ENCODE measurements around the gene GABRR1.

Gene GABRR1

DNA sequence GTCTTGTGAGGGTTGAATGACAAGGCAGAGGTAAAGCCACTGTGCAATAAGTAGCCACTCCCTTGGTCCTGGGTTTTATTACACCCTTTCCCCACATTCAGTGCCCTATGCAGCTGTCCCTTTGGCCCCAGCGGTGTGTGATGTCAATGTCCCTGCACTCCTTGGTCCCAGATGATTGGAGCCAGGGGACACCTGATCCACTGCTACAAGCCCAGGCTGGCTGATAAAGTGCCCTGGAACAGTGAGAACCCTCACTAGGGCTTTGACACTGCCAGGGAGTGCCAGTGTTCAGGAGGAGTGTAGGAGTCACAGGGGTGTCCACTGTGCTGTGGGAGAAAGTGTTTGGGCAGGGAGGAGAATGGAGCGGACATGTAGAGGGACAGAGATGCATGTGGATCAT lies 30.4 kb downstream of the GABRR1 start:
- TF ChIP-seq, protein P1, sequence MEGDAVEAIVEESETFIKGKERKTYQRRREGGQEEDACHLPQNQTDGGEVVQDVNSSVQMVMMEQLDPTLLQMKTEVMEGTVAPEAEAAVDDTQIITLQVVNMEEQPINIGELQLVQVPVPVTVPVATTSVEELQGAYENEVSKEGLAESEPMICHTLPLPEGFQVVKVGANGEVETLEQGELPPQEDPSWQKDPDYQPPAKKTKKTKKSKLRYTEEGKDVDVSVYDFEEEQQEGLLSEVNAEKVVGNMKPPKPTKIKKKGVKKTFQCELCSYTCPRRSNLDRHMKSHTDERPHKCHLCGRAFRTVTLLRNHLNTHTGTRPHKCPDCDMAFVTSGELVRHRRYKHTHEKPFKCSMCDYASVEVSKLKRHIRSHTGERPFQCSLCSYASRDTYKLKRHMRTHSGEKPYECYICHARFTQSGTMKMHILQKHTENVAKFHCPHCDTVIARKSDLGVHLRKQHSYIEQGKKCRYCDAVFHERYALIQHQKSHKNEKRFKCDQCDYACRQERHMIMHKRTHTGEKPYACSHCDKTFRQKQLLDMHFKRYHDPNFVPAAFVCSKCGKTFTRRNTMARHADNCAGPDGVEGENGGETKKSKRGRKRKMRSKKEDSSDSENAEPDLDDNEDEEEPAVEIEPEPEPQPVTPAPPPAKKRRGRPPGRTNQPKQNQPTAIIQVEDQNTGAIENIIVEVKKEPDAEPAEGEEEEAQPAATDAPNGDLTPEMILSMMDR (conservative IDR thresholded peaks at IDR 0.05), result no peak
- no peak overlapping the region for H3K27ac ChIP-seq

DNA sequence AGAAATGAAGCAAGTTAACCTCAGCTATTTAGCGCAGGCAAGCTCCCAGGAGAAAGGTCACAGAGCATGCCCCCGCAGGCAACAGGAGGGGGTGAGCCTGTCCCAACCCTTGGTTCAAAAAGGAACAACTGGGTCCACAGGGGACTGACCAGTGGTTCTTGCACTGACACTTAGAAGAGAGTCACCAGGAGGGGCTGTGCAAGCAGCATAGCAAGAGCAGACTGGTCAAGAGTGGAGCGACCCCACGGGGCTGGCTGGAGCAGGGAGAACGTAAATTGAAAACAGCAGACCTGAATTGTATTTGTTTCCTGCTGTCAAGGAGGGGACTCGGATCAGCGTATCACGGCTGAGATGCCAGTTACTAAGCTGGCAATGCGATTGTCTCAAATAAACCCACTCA lies 32.8 kb downstream of the GABRR1 start:
- TF ChIP-seq, protein P1 (conservative IDR thresholded peaks at IDR 0.05), result no peak

DNA sequence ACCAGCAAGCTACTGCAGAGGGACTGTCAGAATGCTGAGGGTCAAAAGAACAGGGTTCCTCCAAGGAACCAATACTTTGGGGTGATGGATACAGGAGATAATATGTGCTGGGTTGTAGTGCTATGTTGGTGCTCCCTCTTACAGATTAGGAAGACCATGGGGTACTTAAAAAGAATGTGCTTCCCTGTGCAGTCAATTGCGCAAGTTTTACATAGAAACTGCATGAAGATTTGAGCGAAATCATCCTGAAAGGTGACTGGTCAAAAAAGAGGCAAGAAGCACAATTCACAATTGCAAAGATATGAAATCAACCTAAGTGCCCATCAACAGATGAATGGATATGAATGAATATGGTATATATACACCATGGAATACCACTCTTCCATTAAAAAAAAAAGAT lies 33.9 kb downstream of the GABRR1 start:
- H3K27ac ChIP-seq, result no peak overlapping the region
- TF ChIP-seq, protein P1 (conservative IDR thresholded peaks at IDR 0.05), result no peak

More for the DNA sequence above, 32.8 kb downstream of the GABRR1 start:
- no peak overlapping the region for H3K27ac ChIP-seq

DNA sequence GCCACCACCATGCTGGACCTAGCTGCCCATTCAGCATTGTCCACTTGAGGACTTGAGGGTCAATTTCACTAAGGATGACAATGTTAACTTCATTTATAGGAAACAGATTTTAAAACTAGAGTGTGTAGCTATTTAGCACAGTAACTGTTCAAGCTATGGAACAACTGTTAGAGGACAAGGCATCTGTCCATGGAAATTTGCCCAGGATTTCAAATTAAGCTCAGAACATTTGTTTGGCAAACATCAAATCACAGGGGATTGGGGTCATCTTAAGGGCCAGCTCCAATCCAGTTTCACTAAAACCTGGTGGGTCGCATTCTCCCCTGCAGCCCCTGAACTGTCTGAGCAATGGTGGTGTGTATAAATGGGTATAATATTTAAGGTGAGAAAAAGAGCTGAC lies 36.2 kb downstream of the GABRR1 start:
- H3K27ac ChIP-seq, result no peak overlapping the region
- TF ChIP-seq, protein P1 (conservative IDR thresholded peaks at IDR 0.05), result no peak

DNA sequence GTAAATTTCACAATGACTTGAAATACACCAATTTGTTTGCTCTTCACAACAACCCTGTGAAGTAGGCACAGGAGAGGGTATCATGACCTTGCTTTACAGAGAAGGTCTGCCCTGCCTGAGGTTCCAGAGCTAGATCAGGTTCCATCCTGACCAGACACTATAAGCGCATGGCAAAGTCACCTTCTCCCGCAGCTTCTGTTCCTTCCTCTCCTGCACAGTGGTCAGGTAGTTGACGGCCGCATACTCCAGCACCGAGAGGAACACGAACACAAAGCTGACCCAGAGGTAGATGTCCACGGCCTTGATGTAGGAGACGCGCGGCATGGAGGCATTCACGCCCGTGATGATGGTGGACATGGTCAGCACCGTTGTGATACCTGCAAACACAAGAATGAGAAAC lies 37.0 kb downstream of the GABRR1 start:
- TF ChIP-seq, protein P1 (conservative IDR thresholded peaks at IDR 0.05), result no peak

DNA sequence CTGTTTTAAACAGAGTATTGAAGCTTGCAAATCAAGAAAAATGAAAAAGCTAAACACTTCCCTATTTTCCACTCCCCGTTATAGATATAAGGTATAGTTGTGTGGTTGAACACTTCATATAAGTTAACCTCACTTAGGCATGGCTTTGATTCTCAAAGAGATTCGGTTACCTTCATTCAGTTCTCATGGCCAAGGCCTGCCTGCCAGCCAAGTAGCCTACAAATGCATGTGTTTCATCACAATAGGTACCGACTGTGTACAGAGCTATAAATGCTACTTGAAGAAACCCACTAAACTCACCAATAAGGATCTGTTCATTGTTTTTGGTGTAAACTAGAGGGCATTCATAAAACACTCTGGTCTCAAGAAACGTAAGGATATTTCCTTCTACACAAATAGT lies 43.5 kb downstream of the GABRR1 start:
- TF ChIP-seq, protein P1 (conservative IDR thresholded peaks at IDR 0.05), result no peak
- H3K27ac ChIP-seq, result no peak overlapping the region

More for the DNA sequence above, 37.0 kb downstream of the GABRR1 start:
- no peak overlapping the region for H3K27ac ChIP-seq

DNA sequence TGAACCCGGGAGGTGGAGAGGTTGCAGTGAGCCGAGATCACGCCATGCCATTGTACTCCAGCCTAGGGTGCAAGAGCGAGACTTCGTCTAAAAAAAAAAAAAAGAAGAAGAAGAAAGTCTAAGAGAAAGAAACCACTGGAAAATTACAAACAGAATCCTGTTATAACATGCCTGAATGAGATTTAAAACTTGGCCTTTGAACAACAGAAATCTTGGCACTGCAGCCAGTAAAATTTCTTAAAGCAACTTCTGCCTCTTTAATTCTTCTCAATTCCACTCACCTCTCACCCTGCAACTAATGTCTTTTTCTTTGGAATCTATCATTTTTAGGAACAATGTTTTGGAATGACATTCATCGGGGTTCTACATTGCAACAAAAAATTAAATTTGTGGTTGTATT lies 45.0 kb downstream of the GABRR1 start:
- no peak overlapping the region for H3K27ac ChIP-seq
- TF ChIP-seq, protein P1 (conservative IDR thresholded peaks at IDR 0.05), result no peak

DNA sequence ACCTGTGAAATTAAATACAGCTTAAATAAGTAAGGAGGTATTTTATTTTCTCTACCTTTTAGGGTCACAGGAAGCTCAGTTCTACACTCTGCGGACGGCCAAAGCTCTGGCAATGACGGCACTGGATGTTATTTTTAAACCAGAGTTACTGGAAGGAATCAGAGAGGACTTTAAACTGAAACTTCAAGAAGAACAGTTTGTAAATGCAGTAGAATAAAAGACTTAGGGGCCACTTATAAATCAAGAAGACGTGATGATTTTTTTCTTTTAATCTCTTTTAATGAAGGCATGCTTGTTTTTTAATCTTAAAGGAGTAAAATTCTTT lies 55.1 kb downstream of the GABRR1 start:
- no peak overlapping the region for H3K27ac ChIP-seq
- TF ChIP-seq, protein P1 (conservative IDR thresholded peaks at IDR 0.05), result no peak
